Measurements from ENCODE around the gene PRKCH. TPM values are rescaled to one million over a fixed set of nuclear protein-coding genes. Genes with fewer than 3 reads are reported as not detected.

The PRKCH gene
- total RNA-seq, 1 donor from 2014 or later: 209 TPM

DNA sequence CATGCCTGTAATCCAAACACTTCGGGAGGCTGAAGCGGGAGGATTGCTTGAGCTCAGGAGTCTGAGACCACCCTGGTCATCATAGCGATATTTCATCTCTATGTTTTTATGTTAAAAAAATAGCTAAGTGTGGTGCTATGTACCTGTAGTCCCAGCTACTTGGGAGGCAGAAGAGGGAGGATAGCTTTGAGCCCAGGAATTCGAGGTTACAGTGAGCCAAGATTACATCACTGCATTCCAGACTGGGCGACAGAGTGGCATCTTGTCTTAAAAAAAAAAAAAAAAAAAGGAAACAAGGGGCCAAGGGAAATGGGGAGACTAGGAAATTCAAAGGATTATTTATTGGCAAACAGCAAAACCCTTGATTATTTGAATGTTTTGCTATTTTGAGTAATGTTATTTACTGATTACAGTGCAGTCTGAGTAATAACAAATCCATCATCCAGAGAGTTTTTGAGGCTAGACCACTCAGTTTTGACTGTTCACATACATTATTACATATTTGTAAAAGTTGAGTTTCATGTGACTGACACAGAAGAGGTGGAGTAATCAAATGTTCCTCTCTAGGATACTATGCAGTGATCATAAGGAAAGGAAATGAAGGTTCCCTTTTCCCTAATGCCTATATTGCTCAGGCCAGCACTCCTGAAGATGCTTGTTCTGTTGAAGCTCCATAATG is 40.8 kb downstream of the PRKCH start:
- peak in 1 of 2 donors; percentile 25 for DNase-seq (ENCODE audit: low read depth in 2 of 2)

DNA sequence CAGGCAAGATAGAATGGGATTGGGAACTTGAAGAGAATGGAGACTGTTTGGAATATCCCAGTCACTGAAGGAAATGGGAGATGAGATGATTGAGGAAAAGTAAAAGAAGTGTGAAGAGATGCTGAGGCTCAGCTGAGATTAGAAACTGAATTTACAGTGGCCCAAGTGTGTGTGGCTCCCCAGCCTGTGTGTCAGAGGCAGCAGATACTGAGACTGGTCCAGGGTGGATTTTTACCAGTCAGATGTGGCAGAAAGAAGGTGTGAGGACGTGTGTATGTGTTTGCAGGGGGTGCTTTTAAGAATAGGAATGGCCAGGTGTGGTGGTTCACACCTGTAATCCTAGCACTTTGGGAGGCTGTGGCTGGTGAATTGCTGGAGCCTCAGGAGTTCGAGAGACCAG is 42.9 kb downstream of the PRKCH start:
- no peak for DNase-seq (ENCODE audit: low read depth in 2 of 2)

DNA sequence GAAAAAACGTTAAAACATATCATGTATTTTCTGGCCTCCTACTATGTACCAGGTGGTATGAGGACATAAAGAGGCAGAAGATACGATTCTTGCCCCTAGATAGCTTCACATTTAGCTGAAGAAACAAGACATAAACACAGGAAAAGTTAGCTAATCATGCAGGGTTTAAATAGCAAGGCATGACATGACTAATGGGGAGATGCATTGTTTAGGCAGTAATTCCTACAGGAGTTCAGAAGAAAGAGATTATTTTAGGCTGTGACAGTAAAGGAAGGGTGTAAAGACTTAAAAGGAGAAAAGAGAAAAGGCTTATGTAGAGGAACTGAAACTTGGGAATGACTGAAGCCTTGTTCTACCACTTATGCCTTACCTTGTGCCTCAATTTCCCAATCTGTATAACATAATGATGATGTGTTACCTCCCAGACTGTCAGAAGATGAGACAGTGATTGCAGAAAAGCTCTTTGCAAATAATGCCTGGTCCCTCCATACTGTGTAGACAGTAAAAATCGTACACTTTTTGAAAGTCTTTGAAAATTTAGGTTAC is 44.4 kb downstream of the PRKCH start:
- DNase-seq (ENCODE audit: low read depth in 2 of 2): peak in 1 of 2 donors; percentile 70

DNA sequence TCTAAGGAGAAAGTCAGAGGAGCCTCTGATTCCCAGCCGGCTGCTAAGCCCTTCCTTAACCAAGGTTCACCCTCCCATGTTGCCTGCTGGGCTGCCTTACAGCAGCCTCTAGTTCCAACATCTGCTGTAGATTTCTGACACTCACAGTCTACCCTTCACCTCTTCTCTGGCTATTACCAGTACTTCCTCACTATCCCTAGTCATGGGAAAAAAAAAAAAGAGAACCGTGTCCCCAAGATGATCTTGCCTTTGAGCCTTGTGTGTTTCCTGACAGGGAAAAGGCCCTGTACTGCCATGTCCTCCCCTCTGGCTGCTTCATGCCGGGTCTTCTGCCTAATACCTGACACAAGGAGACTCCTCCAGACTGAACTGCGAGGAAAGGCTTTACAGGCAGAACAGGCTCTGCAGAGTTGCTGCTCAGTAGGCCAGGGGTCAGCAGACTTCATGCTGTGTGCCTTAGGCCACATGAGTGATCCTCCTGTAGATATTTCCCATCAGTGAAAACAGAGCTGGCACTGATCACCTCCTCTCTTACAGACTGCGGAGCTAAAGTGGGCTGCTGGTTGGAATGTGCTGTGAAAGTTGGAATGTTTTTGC is 46.8 kb downstream of the PRKCH start:
- no peak for DNase-seq (ENCODE audit: low read depth in 2 of 2)

DNA sequence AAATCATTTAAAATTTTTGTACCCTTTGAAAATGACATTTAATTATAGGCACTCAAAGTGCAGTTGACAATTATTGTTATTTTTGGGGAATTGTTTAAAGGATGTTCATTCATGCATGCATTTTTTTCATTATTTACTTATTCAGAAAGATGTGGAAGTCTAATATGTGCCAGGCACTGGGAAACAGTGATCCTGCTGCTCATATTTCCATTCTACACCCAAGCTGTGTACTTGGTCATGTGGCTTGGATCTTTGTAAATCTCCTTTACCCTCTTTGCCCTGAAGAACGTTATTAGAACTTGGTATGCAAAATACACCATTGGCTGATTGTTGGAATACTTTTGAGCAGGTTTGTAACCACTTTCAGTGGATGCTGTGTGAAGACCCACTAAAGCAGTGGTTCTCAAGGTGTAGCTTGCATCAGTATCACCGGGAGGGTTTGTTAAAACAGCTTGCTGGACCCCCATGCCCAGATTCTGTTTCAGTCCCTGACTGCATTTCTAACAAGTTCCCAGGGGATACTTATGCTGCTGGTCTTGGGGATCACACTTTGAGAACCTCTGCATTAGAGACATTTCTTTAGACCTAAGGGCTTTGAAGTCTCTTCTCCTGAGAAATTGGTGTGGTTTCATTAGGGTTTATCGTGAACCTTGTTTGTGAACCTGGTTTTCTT is 47.5 kb downstream of the PRKCH start:
- no peak for DNase-seq (ENCODE audit: low read depth in 2 of 2)

DNA sequence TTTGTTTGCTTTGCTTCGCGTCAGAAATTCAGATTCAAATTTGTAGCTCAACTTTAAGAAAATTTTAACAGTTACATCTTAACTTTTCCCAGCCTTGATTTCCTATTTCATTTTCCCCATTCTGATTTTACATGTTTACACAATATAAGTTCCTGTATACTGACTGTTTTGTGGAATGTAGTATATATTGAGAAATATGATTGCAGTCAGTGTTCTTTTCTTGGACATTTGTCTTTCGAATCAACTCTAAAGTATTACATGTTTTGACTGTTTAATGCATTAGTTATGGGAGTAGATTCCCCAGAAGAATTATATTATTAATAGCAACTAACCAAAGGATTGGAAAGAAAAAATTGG is 48.1 kb downstream of the PRKCH start:
- no peak for DNase-seq (ENCODE audit: low read depth in 2 of 2)

DNA sequence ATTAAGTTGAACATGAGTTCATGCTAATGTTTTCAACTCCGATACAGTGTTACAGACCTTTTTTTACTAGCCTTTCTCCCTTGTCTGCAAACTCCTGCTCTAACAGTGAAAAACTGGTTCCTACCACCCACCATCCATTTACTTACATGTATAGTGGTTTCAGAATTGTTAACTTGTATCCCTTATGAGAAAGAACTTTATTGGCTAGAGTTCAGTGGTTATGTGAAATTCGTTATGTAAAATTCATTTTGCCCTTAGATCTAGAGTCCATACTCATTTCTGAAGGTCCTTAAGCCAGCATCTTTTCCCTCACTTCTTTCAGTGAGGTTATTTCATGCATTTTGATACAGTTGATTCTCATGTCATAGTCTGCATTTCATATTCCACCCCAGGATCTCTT is 51.0 kb downstream of the PRKCH start:
- no peak for DNase-seq (ENCODE audit: low read depth in 2 of 2)

DNA sequence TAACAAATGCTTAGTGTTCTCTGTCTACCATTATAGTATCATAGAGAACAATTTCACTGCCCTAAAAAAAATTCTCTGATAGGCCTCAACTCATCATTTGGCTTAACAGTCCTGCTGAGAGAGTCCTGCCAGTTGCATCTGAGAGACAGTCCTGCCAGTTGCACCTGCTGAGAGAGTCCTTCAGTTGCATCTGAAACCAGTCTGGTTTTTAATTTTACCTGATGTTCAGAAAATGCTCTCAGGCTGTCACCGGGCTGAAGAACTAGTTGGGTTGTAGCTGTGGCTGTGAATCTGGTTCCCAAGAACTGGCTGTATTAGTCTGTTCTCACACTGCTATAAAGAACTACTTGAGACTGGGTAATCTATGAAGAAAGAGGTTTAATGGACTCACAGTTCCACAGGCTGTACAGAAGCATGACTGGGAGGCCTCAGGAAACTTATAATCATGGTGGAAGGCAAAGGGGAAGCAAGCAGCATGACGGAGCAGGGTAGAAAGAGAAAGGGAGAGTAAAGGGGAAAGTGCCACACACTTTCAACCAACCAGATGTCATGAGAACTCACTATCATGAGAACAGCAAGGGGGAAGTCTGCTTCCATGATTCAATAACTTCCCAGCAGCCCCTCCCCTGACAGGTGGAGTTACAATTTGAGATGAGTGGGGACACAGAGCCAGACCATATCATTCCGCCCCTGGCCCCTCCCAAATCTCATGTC is 51.6 kb downstream of the PRKCH start:
- DNase-seq (ENCODE audit: low read depth in 2 of 2): no peak

DNA sequence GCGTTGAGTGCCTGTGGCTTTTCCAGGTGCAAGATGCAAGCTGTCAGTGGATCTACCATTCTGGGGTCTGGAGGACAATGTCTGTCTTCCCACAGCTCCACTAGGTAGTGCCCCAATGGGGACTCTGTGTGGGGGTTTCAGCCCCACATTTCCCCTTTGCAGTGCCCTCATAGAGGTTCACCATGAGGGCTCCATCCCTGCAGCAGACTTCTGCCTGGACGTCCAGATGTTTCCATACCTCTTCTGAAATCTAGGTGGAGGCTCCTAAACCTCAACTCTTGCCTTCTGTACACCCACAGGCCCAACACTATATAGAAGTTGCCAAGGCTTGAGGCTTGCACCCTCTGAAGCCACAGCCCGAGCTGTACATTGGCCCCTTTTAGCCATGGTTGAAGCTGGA is 52.9 kb downstream of the PRKCH start:
- no peak for DNase-seq (ENCODE audit: low read depth in 2 of 2)

DNA sequence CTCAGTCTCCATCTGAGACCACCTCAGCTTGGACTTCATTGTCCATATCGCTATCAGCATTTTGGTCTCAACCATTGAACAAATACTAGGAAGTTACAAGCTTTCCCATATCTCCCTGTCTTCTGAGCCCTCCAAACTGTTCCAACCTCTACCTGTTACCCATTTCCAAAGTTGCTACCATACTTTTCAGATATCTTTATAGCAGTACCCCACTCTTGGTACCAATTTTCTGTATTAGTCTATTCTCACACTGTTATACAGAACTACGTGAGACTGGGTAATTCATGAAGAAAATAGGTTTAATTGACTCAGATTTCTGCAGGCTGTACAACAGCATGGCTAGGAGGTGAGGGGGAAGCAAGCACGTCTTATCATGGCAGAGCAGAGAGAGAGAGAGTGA is 53.8 kb downstream of the PRKCH start:
- DNase-seq (ENCODE audit: low read depth in 2 of 2): no peak

DNA sequence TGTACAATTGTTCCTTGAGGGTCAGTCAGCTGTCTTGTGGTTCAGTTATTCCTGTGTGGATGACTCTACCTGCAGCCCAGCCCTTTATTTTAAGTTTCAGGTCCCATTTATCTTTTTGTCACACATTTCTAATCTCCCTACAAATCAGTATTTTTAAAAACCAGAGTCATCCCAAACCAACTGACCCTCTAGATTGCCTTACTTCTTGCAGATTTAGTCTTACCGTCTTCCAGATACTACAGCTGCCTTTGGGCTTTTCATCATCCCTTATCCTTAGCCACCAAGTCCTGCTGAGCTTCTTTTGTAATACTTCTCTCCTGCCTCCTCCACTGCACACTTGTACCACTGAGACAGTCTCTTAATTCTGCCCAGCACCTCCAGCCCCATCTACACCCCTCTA is 54.9 kb downstream of the PRKCH start:
- no peak for DNase-seq (ENCODE audit: low read depth in 2 of 2)

DNA sequence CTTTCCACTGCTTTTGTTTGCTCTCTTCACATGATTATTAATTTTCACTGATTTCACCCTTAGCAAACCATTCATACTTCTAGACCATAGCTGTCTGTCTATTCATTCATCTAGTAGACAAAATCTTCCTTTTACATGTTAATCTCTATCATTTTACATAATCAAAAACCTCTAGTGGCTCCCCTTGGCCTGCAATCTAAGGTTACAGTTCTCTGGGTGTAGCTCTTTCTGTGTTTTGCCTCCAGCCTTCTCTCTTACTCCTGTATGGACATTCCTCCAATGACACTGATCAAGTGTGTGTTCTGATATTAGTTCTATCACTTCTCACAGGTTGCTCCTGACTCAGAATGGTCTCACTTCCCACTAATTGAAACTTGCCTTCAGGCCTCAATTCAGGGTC is 56.4 kb downstream of the PRKCH start:
- no peak for DNase-seq (ENCODE audit: low read depth in 2 of 2)

DNA sequence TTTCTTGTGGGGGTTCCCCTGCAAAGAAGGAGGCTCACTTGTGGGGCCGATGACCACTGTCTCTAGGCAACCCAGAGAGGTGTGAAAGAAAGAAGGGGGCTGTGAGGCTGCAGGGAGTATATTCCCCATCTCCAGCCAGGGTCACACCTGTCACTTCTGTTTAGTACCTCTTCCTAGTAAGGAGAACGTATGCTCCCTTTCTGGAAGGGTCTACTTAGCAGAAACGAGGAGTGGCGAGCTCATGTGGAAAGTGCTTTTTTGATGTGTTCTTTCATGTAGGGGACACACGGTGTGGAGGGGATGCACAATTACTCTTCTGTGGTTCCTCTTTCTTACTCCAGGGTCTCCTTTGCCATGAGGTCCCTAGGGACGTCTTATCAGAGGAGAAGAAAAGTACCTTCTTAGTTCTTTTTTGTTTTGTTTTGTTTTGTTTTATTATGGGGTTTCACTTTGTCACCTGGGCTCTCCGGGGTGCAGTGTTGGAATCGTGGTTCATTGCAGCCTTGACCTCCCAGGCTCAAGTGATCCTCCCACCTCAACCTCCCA is 58.3 kb downstream of the PRKCH start:
- DNase-seq (ENCODE audit: low read depth in 2 of 2): no peak

DNA sequence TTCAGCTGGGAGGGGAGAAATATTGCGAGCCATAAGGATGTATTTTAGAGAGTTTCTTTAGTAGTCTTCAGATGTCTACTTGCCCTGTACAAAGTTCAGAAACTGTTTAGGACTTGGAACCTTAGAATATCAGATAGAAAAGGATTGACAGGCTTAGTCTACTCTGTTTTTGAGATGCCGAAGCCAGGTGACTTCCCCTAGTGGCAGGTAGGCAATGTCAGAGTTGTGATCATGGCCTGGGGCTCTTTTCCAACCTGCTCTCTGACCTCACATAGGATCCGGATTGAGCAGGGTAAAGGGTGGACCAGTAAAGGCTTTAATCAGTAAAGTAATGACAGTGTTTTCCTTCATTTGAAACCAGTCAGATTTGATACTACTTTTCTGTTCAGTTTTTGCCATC is 59.6 kb downstream of the PRKCH start:
- DNase-seq (ENCODE audit: low read depth in 2 of 2): no peak

DNA sequence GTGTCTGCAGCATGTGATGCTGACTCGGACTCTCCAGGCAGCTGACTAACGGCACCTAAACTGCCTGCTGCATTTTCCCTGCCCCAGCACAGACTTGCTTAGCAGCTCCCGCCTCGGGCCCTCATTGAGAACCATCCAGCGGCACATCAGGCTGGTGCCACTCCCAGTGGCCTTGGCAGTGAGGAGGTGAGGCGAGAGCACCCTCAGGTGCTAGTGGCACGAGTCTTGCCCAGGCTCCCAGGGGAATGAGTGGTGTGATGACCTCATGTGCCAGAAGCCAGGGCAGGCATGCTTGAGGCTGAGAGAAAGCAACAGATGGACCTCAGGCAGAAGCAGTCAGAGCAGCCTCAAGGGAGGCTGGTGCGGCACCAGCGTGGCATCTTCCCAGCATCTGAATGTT is 60.2 kb downstream of the PRKCH start:
- DNase-seq (ENCODE audit: low read depth in 2 of 2): no peak

DNA sequence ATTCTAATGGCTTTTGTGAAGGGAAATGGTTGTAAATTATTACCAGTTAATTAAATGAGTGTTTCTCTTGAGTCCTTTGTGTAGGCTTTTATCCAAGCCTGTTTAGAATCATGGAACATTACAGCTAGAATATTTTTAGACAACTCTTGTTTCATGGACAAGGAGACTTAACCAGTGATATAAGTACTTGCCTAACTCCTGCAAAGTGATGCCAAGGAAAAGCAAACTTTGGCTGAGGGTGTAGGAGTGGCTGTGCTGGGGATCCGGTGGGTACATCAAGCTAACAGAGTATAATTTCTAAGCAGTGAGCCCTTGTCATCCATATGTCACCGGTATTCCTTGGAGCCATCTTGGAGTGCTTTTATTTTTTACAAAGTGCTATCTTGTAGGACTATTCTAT is 61.5 kb downstream of the PRKCH start:
- no peak for DNase-seq (ENCODE audit: low read depth in 2 of 2)

DNA sequence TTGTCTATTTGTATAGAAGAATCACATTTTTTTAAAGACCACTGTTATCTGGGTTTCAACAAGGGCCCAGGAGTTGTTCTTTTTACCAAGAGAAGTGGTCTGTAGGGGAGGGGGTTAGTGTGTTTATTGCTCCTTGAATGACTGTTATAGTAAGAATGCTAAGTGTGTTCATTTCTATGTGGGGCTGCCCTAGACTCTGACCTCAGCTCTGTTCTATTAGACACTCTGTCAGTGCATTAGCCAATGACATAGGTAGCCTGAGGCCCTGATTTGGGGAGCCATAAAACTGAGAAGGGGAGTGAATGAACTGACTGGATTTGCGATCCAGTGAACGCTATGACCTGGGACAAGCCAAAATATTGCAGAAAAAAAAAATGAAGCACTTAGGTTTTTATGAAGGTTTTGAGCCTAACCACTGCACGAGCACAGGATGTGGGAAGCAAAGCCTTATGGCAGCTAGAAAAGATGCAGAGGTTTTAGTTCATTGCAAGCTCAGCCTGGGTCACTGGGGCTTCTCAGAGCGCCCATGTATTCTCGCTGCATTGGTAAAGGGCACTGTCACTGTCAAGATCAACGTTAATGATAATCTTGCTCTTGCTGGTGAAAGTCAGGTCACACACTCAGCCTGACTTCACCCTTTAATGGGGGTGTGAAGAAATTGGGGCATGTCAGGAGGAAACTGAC is 63.8 kb downstream of the PRKCH start:
- DNase-seq (ENCODE audit: low read depth in 2 of 2): no peak

DNA sequence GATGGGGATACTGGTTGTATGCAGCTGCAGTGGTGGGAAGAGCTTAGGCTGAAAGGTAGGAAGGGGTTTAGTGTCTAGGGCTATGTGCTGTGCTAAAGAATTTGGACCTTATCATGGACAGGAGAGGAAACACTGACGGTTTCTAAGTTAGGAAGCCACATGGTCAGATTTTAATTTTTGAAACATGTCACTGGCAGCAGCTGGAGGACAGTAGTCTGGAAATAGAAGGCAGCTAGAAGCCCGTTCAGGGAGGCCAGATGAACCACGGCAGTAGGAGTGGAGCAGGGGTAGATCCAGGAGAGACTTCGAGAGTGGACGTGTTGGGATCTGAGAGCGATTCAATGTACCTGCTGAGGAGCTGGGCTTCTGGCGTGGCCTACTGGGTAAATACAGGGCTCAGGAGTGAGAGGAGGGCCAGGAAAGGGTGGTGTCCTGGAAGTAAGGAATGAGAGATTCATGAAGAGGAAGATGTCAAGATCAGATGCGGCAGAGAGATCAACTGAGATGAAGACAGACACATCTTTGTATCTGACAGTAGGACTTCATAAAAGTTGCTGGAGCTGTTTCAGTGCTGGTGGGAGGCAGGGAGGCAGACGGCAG is 64.9 kb downstream of the PRKCH start:
- DNase-seq (ENCODE audit: low read depth in 2 of 2): no peak

DNA sequence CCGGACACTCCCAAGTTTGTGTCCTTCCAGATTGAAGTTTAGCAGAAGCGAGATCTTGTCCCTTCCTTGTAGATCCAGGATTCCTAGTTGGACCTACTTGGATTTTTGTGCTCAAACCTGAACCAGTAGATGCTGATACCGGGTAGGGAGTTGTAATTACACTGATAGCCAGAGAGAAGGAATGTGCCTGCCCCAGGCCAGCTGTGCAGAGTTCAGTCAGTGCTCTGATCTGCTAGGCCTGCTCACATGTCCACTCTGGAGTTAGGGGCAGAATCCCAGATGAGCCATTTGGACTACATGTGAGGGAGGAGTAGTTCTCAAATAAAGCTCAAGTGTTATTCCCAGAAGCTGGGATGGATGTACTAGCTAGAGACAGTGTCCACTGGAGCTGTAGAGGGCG is 65.7 kb downstream of the PRKCH start:
- DNase-seq (ENCODE audit: low read depth in 2 of 2): no peak

DNA sequence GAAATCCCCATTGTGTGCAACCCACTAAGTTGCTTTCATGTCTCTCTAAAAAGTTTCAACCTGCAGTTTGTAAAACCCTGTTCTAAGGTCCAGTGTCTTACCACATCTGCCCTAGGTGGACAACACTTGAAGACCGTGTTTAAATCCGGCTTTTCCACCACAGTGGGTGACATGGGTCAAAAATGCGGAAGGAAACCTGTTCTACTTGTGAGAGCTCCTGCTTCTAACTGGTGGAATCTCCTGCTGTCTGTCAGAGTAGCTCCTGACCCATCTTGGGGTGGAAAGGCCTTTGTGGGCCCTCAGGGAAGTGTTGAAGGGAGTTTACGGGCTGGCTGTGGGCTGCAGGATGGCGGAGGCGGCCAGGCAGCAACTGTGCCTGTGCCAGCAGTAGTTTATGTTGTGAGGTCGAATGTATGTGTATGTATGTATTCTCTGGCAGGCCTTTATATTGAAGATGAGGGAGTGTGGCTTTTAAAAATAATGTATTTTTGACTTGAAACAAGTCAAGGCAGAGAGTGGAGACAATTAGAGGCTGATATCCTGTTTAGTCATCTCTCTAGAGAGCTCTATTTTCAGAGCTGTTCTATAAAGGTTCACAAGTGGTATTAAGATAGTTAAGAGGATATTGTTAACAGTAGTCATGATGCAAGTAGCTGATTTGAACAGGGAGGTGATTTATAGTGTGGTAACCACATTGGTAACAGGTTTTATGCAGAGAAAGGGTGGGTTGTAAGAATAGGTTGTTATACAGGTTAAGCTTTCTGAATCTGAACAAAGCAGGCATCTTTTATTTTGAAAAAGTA is 67.0 kb downstream of the PRKCH start:
- peak in 1 of 2 donors; percentile 73 for DNase-seq (ENCODE audit: low read depth in 2 of 2)

Measured in dermis microvascular lymphatic vessel endothelial cell (primary cell).